OCI-LY1 (cell line): ENCODE results near the gene LATS2.

Source experiments
- H2AFZ ChIP-seq: fragments of 200-600 bp; sonication (generic), shearing (Covaris generic); 2 replicates; pipeline ENCODE4 v1.6.0; 2014; ENCODE audit warnings: antibody characterized with exemption, mild to moderate bottlenecking, low read length
- H3F3A ChIP-seq: fragments of 200-600 bp; sonication (generic), shearing (Covaris generic); 2 replicates; pipeline ENCODE4 v1.6.0; 2014; ENCODE audit warnings: mild to moderate bottlenecking, antibody characterized with exemption, low read length, moderate library complexity; ENCODE audit not compliant: insufficient read depth
- H3K27ac ChIP-seq: fragments of 200-600 bp; sonication (generic); 2 replicates; pipeline ENCODE4 v1.5.1; 2014; ENCODE audit warnings: low read length, mixed run types, mild to moderate bottlenecking, low read depth; ENCODE audit not compliant: poor library complexity, severe bottlenecking
- H3K27me3 ChIP-seq: fragments of 200-600 bp; sonication (generic); 2 replicates; pipeline ENCODE4 v1.6.0; 2014; ENCODE audit warnings: antibody characterized with exemption, mild to moderate bottlenecking, low read length, moderate library complexity; ENCODE audit not compliant: insufficient read depth
- H3K36me3 ChIP-seq: fragments of 200-600 bp; sonication (generic); 2 replicates; pipeline ENCODE4 v1.6.1; 2014; ENCODE audit warnings: mild to moderate bottlenecking, antibody characterized with exemption, low read length, moderate library complexity, mixed read lengths; ENCODE audit not compliant: insufficient read depth
- H3K4me1 ChIP-seq: fragments of 200-600 bp; sonication (generic); 2 replicates; pipeline ENCODE4 v1.5.1; 2014; ENCODE audit warnings: mild to moderate bottlenecking, low read length, moderate library complexity; ENCODE audit not compliant: insufficient read depth, severe bottlenecking
- H3K4me2 ChIP-seq: fragments of 200-600 bp; sonication (generic), shearing (Covaris generic); 2 replicates; pipeline ENCODE4 v1.6.1; 2014; ENCODE audit warnings: low read length
- H3K4me3 ChIP-seq: fragments of 200-600 bp; sonication (generic); 2 replicates; pipeline ENCODE4 v1.5.1; 2014; ENCODE audit warnings: low read length, low read depth, mild to moderate bottlenecking, mixed read lengths; ENCODE audit not compliant: poor library complexity, severe bottlenecking
- H3K79me2 ChIP-seq: fragments of 200-600 bp; shearing (Covaris generic); 2 replicates; pipeline ENCODE4 v1.6.1; 2016; ENCODE audit warnings: mixed run types, low read length, mixed read lengths; ENCODE audit not compliant: insufficient read depth
- H3K9ac ChIP-seq: fragments of 200-600 bp; sonication (generic), shearing (Covaris generic); 2 replicates; pipeline ENCODE4 v1.6.1; 2014; ENCODE audit warnings: mild to moderate bottlenecking, low read length, mixed read lengths
- H3K9me2 ChIP-seq: fragments of 200-600 bp; sonication (generic), shearing (Covaris generic); 2 replicates; pipeline ENCODE4 v1.6.1; 2014; ENCODE audit warnings: low read depth, mild to moderate bottlenecking, low read length, mixed read lengths
- H3K9me3 ChIP-seq: fragments of 200-600 bp; shearing (Covaris generic); 2 replicates; pipeline ENCODE4 v1.6.1; 2014; ENCODE audit warnings: low read length, mixed read lengths
- H4K20me1 ChIP-seq: fragments of 200-600 bp; sonication (generic), shearing (Covaris generic); 2 replicates; pipeline ENCODE4 v1.6.0; 2016; ENCODE audit warnings: mild to moderate bottlenecking, low read length; ENCODE audit not compliant: insufficient read depth
- EZH2 ChIP-seq: fragments of 200-600 bp; sonication (generic), shearing (Covaris generic); IDR thresholded peaks from 2 replicates; pipeline ENCODE4 v1.8.0; 2017; ENCODE audit warnings: borderline replicate concordance, mixed run types, mild to moderate bottlenecking, antibody characterized with exemption, low read length, moderate library complexity, mixed read lengths
- TF ChIP-seq, protein P1 (sequence below): fragments of 200-600 bp; sonication (generic), shearing (Covaris generic); IDR thresholded peaks from 2 replicates; pipeline ENCODE4 v1.5.1; 2017; ENCODE audit warnings: mild to moderate bottlenecking, antibody characterized with exemption, low read length, moderate library complexity, mixed read lengths

LATS2 gene

DNA sequence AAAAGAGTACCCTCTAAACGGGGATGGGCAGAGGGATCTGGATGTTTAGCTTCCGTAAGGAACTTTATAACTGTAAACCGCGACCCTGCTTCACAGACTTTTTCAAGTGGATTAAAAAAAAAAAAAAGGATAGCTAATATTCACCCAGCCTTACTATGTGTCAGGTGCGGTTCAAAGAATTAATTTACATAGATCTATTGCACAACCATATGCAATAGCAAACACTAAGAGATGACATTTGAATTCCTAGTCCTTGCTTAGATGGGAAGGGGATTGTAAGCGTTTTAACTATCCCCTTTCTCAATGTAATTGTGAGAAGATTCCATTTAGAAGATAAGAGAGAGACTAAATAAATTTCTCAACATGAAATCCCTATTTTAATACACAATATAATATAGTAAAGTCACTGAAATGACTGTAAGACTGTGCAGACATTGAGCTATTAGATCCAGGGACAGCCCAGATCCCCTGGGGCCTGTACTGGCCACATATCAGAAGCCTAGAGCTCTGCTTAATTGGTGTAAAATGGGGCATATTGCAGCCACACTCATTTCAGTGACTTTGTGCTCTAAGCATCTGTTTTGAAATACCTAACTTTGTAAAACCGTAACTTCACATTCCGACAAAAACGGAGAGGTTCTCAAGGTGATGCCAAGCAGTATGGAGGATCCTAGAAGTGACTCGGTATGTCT lies 13.6 kb downstream of the LATS2 start:
- H3K27ac ChIP-seq = no peak overlapping the region
- no peaks in the 10 kb centered on the region for H3K9me3 ChIP-seq
- no peaks in the 10 kb centered on the region for H3K4me1 ChIP-seq
- H3K79me2 ChIP-seq = no peaks in the 10 kb centered on the region
- TF ChIP-seq, protein P1, sequence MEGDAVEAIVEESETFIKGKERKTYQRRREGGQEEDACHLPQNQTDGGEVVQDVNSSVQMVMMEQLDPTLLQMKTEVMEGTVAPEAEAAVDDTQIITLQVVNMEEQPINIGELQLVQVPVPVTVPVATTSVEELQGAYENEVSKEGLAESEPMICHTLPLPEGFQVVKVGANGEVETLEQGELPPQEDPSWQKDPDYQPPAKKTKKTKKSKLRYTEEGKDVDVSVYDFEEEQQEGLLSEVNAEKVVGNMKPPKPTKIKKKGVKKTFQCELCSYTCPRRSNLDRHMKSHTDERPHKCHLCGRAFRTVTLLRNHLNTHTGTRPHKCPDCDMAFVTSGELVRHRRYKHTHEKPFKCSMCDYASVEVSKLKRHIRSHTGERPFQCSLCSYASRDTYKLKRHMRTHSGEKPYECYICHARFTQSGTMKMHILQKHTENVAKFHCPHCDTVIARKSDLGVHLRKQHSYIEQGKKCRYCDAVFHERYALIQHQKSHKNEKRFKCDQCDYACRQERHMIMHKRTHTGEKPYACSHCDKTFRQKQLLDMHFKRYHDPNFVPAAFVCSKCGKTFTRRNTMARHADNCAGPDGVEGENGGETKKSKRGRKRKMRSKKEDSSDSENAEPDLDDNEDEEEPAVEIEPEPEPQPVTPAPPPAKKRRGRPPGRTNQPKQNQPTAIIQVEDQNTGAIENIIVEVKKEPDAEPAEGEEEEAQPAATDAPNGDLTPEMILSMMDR = no peak
- no peak for TF ChIP-seq EZH2
- H3K4me2 ChIP-seq = no peak overlapping the region
- H3K36me3 ChIP-seq = no peaks in the 10 kb centered on the region
- no peak overlapping the region for H2AFZ ChIP-seq
- no peaks in the 10 kb centered on the region for H3K27me3 ChIP-seq
- no peaks in the 10 kb centered on the region for H4K20me1 ChIP-seq
- H3K4me3 ChIP-seq = no peak overlapping the region
- no peaks in the 10 kb centered on the region for H3F3A ChIP-seq
- no peaks in the 10 kb centered on the region for H3K9me2 ChIP-seq
- no peak overlapping the region for H3K9ac ChIP-seq

DNA sequence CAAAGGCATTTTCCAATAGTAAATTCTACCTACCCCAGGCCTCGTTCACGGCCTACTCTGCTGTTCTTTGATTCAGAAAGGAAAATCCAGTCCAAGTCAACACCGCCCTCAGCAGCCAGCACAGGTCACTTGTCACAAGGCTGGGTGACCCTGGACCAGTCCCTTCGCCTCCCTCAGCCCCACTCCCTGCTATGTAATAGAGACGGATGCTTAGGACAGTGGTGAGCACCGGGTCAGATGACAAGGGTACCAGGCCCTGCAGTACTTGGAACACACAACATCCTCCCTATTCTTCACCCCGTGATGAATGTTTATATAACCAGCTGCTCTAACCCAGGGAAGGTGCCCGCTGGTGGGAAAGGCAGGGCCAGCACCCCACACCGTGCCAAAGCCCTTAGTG lies 14.3 kb downstream of the LATS2 start:
- Histone ChIP-seq H3K4me1 (no peaks in the 10 kb centered on the region), H3K9me3 (no peaks in the 10 kb centered on the region), H3F3A (no peaks in the 10 kb centered on the region), H2AFZ (no peak overlapping the region), H3K4me2 (no peak overlapping the region), H3K9ac (no peak overlapping the region), H3K9me2 (no peaks in the 10 kb centered on the region), H3K36me3 (no peaks in the 10 kb centered on the region), H3K4me3 (no peak overlapping the region), H3K79me2 (no peaks in the 10 kb centered on the region), H4K20me1 (no peaks in the 10 kb centered on the region), H3K27ac (no peak overlapping the region), H3K27me3 (no peaks in the 10 kb centered on the region)
- TF ChIP-seq EZH2 = no peak

DNA sequence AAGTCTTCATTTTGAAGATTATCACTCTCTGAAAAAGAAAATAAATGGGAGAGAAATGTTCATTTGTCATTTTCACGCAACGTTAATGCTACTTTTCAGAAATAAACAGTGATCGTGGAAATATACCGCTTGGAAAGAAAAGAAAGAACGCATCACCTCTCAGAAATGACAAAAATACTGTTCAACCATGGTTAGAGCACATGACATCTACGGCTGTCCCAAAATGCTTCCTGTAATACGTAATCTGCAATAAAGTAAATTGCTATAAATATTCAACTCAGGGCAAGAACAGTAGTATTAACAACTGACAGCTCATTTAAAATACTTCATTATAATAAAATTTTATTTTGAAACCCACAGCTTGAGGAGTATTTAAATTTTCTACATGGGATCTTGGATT lies 15.2 kb downstream of the LATS2 start:
- no peaks in the 10 kb centered on the region for H3K4me1 ChIP-seq
- H3K4me3 ChIP-seq = no peak overlapping the region
- H3K79me2 ChIP-seq = no peaks in the 10 kb centered on the region
- H3K36me3 ChIP-seq = no peaks in the 10 kb centered on the region
- H3K9me3 ChIP-seq = no peaks in the 10 kb centered on the region
- no peak overlapping the region for H2AFZ ChIP-seq
- no peaks in the 10 kb centered on the region for H3K27me3 ChIP-seq
- TF ChIP-seq EZH2 = no peak
- TF ChIP-seq, protein P1 = no peak
- no peak overlapping the region for H3K9ac ChIP-seq
- H3K4me2 ChIP-seq = no peak overlapping the region
- no peaks in the 10 kb centered on the region for H3F3A ChIP-seq
- no peak overlapping the region for H3K27ac ChIP-seq
- no peaks in the 10 kb centered on the region for H3K9me2 ChIP-seq
- no peaks in the 10 kb centered on the region for H4K20me1 ChIP-seq

DNA sequence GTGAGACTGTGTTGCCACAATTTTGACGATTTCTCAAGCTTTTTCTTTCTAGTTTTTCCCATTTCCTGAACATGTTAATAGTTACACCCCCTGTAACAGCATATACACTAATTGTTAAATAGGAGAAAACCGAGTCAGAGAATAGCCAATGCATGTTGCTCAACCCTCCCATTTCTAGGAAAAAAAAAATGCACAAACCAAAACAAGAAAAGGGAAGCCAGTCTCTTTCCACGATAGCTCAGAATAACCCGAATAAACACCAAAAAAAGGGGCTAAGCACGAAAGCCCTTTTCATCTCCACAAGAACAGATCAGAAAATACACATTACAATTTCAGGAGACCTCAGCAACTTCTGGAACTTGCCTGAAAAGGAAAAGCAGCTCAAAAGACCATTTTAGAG lies 16.3 kb downstream of the LATS2 start:
- Histone ChIP-seq H2AFZ (no peak overlapping the region), H3K9me3 (no peaks in the 10 kb centered on the region), H3K27ac (no peak overlapping the region), H3K36me3 (no peaks in the 10 kb centered on the region), H3K9me2 (no peaks in the 10 kb centered on the region), H3K9ac (no peak overlapping the region), H4K20me1 (no peaks in the 10 kb centered on the region), H3K79me2 (no peaks in the 10 kb centered on the region), H3K27me3 (no peaks in the 10 kb centered on the region), H3K4me2 (no peak overlapping the region), H3K4me3 (no peak overlapping the region), H3K4me1 (no peaks in the 10 kb centered on the region), H3F3A (no peaks in the 10 kb centered on the region)
- TF ChIP-seq EZH2 = no peak
- TF ChIP-seq, protein P1 = no peak
